OCI-LY1 (cell line): Measurements from ENCODE around the gene DNAH1.

ENCODE experiments used
- H2AFZ ChIP-seq: fragments of 200-600 bp; sonication (generic), shearing (Covaris generic); 2 replicates; pipeline ENCODE4 v1.6.0; 2014; ENCODE audit warnings: antibody characterized with exemption, mild to moderate bottlenecking, low read length
- H3F3A ChIP-seq: fragments of 200-600 bp; sonication (generic), shearing (Covaris generic); 2 replicates; pipeline ENCODE4 v1.6.0; 2014; ENCODE audit warnings: mild to moderate bottlenecking, antibody characterized with exemption, low read length, moderate library complexity; ENCODE audit not compliant: insufficient read depth
- H3K27ac ChIP-seq: fragments of 200-600 bp; sonication (generic); 2 replicates; pipeline ENCODE4 v1.5.1; 2014; ENCODE audit warnings: low read length, mixed run types, mild to moderate bottlenecking, low read depth; ENCODE audit not compliant: poor library complexity, severe bottlenecking
- H3K27me3 ChIP-seq: fragments of 200-600 bp; sonication (generic); 2 replicates; pipeline ENCODE4 v1.6.0; 2014; ENCODE audit warnings: antibody characterized with exemption, mild to moderate bottlenecking, low read length, moderate library complexity; ENCODE audit not compliant: insufficient read depth
- H3K36me3 ChIP-seq: fragments of 200-600 bp; sonication (generic); 2 replicates; pipeline ENCODE4 v1.6.1; 2014; ENCODE audit warnings: mild to moderate bottlenecking, antibody characterized with exemption, low read length, moderate library complexity, mixed read lengths; ENCODE audit not compliant: insufficient read depth
- H3K4me1 ChIP-seq: fragments of 200-600 bp; sonication (generic); 2 replicates; pipeline ENCODE4 v1.5.1; 2014; ENCODE audit warnings: mild to moderate bottlenecking, low read length, moderate library complexity; ENCODE audit not compliant: insufficient read depth, severe bottlenecking
- H3K4me2 ChIP-seq: fragments of 200-600 bp; sonication (generic), shearing (Covaris generic); 2 replicates; pipeline ENCODE4 v1.6.1; 2014; ENCODE audit warnings: low read length
- H3K4me3 ChIP-seq: fragments of 200-600 bp; sonication (generic); 2 replicates; pipeline ENCODE4 v1.5.1; 2014; ENCODE audit warnings: low read length, low read depth, mild to moderate bottlenecking, mixed read lengths; ENCODE audit not compliant: poor library complexity, severe bottlenecking
- H3K79me2 ChIP-seq: fragments of 200-600 bp; shearing (Covaris generic); 2 replicates; pipeline ENCODE4 v1.6.1; 2016; ENCODE audit warnings: mixed run types, low read length, mixed read lengths; ENCODE audit not compliant: insufficient read depth
- H3K9ac ChIP-seq: fragments of 200-600 bp; sonication (generic), shearing (Covaris generic); 2 replicates; pipeline ENCODE4 v1.6.1; 2014; ENCODE audit warnings: mild to moderate bottlenecking, low read length, mixed read lengths
- H3K9me2 ChIP-seq: fragments of 200-600 bp; sonication (generic), shearing (Covaris generic); 2 replicates; pipeline ENCODE4 v1.6.1; 2014; ENCODE audit warnings: low read depth, mild to moderate bottlenecking, low read length, mixed read lengths
- H3K9me3 ChIP-seq: fragments of 200-600 bp; shearing (Covaris generic); 2 replicates; pipeline ENCODE4 v1.6.1; 2014; ENCODE audit warnings: low read length, mixed read lengths
- H4K20me1 ChIP-seq: fragments of 200-600 bp; sonication (generic), shearing (Covaris generic); 2 replicates; pipeline ENCODE4 v1.6.0; 2016; ENCODE audit warnings: mild to moderate bottlenecking, low read length; ENCODE audit not compliant: insufficient read depth
- CTCF ChIP-seq: fragments of 200-600 bp; sonication (generic), shearing (Covaris generic); IDR thresholded peaks from 2 replicates; pipeline ENCODE4 v1.5.1; 2017; ENCODE audit warnings: mild to moderate bottlenecking, antibody characterized with exemption, low read length, moderate library complexity, mixed read lengths
- EZH2 ChIP-seq: fragments of 200-600 bp; sonication (generic), shearing (Covaris generic); IDR thresholded peaks from 2 replicates; pipeline ENCODE4 v1.8.0; 2017; ENCODE audit warnings: borderline replicate concordance, mixed run types, mild to moderate bottlenecking, antibody characterized with exemption, low read length, moderate library complexity, mixed read lengths

The DNAH1 gene

GRCh38 chr3:52396011-52396906 lies 80.1 kb downstream of the DNAH1 start:
- no peaks in the 10 kb centered on the region for H3K9me2 ChIP-seq
- H2AFZ ChIP-seq, result no peak overlapping the region
- no peaks in the 10 kb centered on the region for H4K20me1 ChIP-seq
- H3K4me1 ChIP-seq, result no peaks in the 10 kb centered on the region
- H3K4me3 ChIP-seq, result no peak overlapping the region
- peaks cover 8% of the 10 kb centered on the region; the same call in 1 of the 2 replicates for H3K36me3 ChIP-seq
- no peaks in the 10 kb centered on the region for H3K9me3 ChIP-seq
- H3K9ac ChIP-seq, result no peak overlapping the region
- no peaks in the 10 kb centered on the region for H3K27me3 ChIP-seq
- H3K4me2 ChIP-seq, result no peak overlapping the region
- H3F3A ChIP-seq, result no peaks in the 10 kb centered on the region
- TF ChIP-seq EZH2, result no peak
- TF ChIP-seq CTCF, result no peak
- H3K79me2 ChIP-seq, result no peaks in the 10 kb centered on the region
- H3K27ac ChIP-seq, result no peak overlapping the region

GRCh38 chr3:52396907-52397591 lies 80.9 kb downstream of the DNAH1 start:
- H3K9me3 ChIP-seq, result no peaks in the 10 kb centered on the region
- H4K20me1 ChIP-seq, result no peaks in the 10 kb centered on the region
- no peaks in the 10 kb centered on the region for H3K4me1 ChIP-seq
- H3K4me2 ChIP-seq, result no peak overlapping the region
- no peaks in the 10 kb centered on the region for H3K79me2 ChIP-seq
- TF ChIP-seq EZH2 (no peak), CTCF (no peak)
- no peak overlapping the region for H2AFZ ChIP-seq
- no peaks in the 10 kb centered on the region for H3K9me2 ChIP-seq
- peaks cover 15% of the 10 kb centered on the region for H3K36me3 ChIP-seq
- H3F3A ChIP-seq, result no peaks in the 10 kb centered on the region
- no peak overlapping the region for H3K9ac ChIP-seq
- H3K4me3 ChIP-seq, result no peak overlapping the region
- no peaks in the 10 kb centered on the region for H3K27me3 ChIP-seq
- no peak overlapping the region for H3K27ac ChIP-seq

- Histone ChIP-seq H3K79me2 (no peaks in the 10 kb centered on the region), H4K20me1 (no peaks in the 10 kb centered on the region), H3K4me2 (no peak overlapping the region), H3F3A (no peaks in the 10 kb centered on the region), H3K27me3 (no peaks in the 10 kb centered on the region), H3K9me2 (no peaks in the 10 kb centered on the region), H3K4me3 (no peak overlapping the region), H3K4me1 (no peaks in the 10 kb centered on the region), H2AFZ (no peak overlapping the region), H3K27ac (no peak overlapping the region), H3K9me3 (no peaks in the 10 kb centered on the region), H3K36me3 (peaks cover 23% of the 10 kb centered on the region), H3K9ac (no peak overlapping the region)
- TF ChIP-seq CTCF, result no peak
- TF ChIP-seq EZH2, result no peak
Measured at GRCh38 chr3:52397676-52398399, 81.7 kb downstream of the DNAH1 start.
